ENCODE measurements around the gene SORCS1. TPM values are rescaled to one million over a fixed set of nuclear protein-coding genes. Genes with fewer than 3 reads are reported as not detected.

SORCS1 gene
- total RNA-seq, 1 donor from 2014 or later: 1.1 TPM

DNA sequence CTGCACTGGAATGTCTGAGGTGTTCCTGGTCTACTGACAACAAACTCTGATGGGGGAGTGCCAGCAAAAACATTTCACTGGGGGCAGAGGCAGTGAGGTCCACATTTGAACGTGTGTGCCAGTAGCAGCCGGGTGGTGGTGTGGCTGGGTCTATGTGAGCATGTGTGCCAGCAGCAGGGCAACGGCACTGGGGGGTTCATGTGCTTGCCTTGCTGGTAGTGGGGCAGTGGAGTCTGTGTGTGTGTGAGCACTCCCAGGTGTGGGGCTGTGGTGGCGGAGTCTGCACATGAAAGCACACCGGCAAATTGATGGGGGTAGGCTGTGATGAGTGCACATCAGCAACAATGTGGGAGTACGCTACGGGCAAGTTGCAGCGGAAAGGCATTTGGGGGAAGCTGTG, 49.4 kb upstream of the SORCS1 start:
- Histone ChIP-seq H3K36me3 (ENCODE audit: insufficient read depth, low read length) (no peaks in the 10 kb centered on the region), H2AFZ (ENCODE audit: low read depth, low read length) (no peak overlapping the region), H3K4me3 (ENCODE audit: insufficient read depth, low read depth, low read length) (no peak overlapping the region), H3K27me3 (ENCODE audit: insufficient read depth, low read length) (no peaks in the 10 kb centered on the region), H3K4me2 (ENCODE audit: low read length) (no peak overlapping the region), H3K9me3 (ENCODE audit: insufficient read depth, low read depth, low read length) (no peaks in the 10 kb centered on the region), H3K79me2 (ENCODE audit: insufficient read depth, low read length) (no peaks in the 10 kb centered on the region), H3K9ac (ENCODE audit: low read length) (no peak overlapping the region), H3K27ac (ENCODE audit: low read depth, low read length) (no peak overlapping the region), H3K4me1 (ENCODE audit: insufficient read depth, low read length) (no peaks in the 10 kb centered on the region), H4K20me1 (ENCODE audit: insufficient read depth, low read length) (no peaks in the 10 kb centered on the region)
- Mint-ChIP-seq H3K27ac (ENCODE audit: unreplicated experiment) (no peak overlapping the region), H3K4me3 (ENCODE audit: unreplicated experiment) (no peak overlapping the region), H3K36me3 (ENCODE audit: low read depth, unreplicated experiment) (no peaks in the 10 kb centered on the region), H3K9me3 (ENCODE audit: unreplicated experiment) (no peaks in the 10 kb centered on the region), H3K4me1 (ENCODE audit: low read depth, unreplicated experiment) (no peaks in the 10 kb centered on the region), H3K27me3 (ENCODE audit: low read depth, unreplicated experiment) (no peaks in the 10 kb centered on the region)
- DNase-seq (ENCODE audit: low read depth) (no peak), FAIRE-seq (no peak)
- TF ChIP-seq, protein P1, sequence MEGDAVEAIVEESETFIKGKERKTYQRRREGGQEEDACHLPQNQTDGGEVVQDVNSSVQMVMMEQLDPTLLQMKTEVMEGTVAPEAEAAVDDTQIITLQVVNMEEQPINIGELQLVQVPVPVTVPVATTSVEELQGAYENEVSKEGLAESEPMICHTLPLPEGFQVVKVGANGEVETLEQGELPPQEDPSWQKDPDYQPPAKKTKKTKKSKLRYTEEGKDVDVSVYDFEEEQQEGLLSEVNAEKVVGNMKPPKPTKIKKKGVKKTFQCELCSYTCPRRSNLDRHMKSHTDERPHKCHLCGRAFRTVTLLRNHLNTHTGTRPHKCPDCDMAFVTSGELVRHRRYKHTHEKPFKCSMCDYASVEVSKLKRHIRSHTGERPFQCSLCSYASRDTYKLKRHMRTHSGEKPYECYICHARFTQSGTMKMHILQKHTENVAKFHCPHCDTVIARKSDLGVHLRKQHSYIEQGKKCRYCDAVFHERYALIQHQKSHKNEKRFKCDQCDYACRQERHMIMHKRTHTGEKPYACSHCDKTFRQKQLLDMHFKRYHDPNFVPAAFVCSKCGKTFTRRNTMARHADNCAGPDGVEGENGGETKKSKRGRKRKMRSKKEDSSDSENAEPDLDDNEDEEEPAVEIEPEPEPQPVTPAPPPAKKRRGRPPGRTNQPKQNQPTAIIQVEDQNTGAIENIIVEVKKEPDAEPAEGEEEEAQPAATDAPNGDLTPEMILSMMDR (IDR thresholded peaks at IDR 0.05; ENCODE audit: insufficient read depth, low read depth, low read length): no peak
- TF ChIP-seq EZH2 (IDR thresholded peaks at IDR 0.05; ENCODE audit: insufficient read depth, low read length): no peak

DNA sequence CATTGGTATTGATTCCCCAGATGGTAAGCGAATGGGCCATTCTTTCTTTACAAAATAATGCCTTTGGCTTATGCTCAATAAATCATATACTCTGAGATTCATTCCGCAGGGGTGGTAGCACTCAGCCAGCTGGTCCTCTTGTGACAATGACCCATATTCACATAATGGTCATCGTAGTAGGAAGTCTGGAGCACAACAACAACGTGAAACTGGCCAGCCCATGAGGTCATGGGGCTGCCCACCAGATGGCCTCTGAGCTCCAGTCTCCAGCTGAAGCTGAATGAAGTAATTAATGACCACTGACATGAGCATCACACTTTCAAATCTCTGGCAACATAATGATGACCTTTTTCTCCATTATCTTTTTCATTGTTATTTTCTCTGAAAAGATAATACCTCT, 42.3 kb upstream of the SORCS1 start:
- no peak for FAIRE-seq
- Mint-ChIP-seq H3K4me1 (ENCODE audit: low read depth, unreplicated experiment) (no peaks in the 10 kb centered on the region), H3K9me3 (ENCODE audit: unreplicated experiment) (no peaks in the 10 kb centered on the region), H3K4me3 (ENCODE audit: unreplicated experiment) (no peak overlapping the region), H3K27me3 (ENCODE audit: low read depth, unreplicated experiment) (no peaks in the 10 kb centered on the region), H3K27ac (ENCODE audit: unreplicated experiment) (no peak overlapping the region), H3K36me3 (ENCODE audit: low read depth, unreplicated experiment) (no peaks in the 10 kb centered on the region)
- H3K9ac ChIP-seq (ENCODE audit: low read length): no peak overlapping the region
- peaks cover 4% of the 10 kb centered on the region for H3K9me3 ChIP-seq (ENCODE audit: insufficient read depth, low read depth, low read length)
- H2AFZ ChIP-seq (ENCODE audit: low read depth, low read length): no peak overlapping the region
- H3K27me3 ChIP-seq (ENCODE audit: insufficient read depth, low read length): no peaks in the 10 kb centered on the region
- no peak overlapping the region for H3K4me2 ChIP-seq (ENCODE audit: low read length)
- no peaks in the 10 kb centered on the region for H3K36me3 ChIP-seq (ENCODE audit: insufficient read depth, low read length)
- H3K79me2 ChIP-seq (ENCODE audit: insufficient read depth, low read length): no peaks in the 10 kb centered on the region
- H3K4me1 ChIP-seq (ENCODE audit: insufficient read depth, low read length): no peaks in the 10 kb centered on the region
- no peak for DNase-seq (ENCODE audit: low read depth)
- no peaks in the 10 kb centered on the region for H4K20me1 ChIP-seq (ENCODE audit: insufficient read depth, low read length)
- H3K27ac ChIP-seq (ENCODE audit: low read depth, low read length): no peak overlapping the region
- H3K4me3 ChIP-seq (ENCODE audit: insufficient read depth, low read depth, low read length): no peak overlapping the region
- TF ChIP-seq, protein P1 (IDR thresholded peaks at IDR 0.05; ENCODE audit: insufficient read depth, low read depth, low read length): no peak
- no peak for TF ChIP-seq EZH2 (IDR thresholded peaks at IDR 0.05; ENCODE audit: insufficient read depth, low read length)

DNA sequence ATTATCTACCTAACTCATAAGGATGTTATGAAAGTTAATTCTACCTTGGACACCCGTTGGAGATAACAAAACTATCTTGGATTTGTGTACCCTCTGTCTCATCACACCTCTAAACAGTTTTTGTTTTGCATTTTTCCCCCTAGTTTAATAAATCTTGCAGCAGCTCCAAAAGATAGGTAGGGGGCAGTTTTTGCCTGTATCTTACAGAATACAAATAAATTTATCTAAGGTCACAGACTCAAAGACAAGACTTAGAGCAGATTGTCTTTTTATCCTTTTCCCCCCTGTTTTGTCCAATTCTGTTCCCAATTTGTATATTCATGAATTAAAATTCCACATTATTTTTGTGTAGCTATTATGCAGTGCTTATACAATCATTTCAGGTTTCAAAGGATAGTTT, 5.0 kb upstream of the SORCS1 start:
- Histone ChIP-seq H4K20me1 (ENCODE audit: insufficient read depth, low read length) (no peaks in the 10 kb centered on the region), H3K27me3 (ENCODE audit: insufficient read depth, low read length) (peaks cover 8% of the 10 kb centered on the region), H3K4me2 (ENCODE audit: low read length) (no peak overlapping the region), H2AFZ (ENCODE audit: low read depth, low read length) (no peak overlapping the region), H3K36me3 (ENCODE audit: insufficient read depth, low read length) (no peaks in the 10 kb centered on the region), H3K4me1 (ENCODE audit: insufficient read depth, low read length) (no peaks in the 10 kb centered on the region), H3K27ac (ENCODE audit: low read depth, low read length) (no peak overlapping the region), H3K9ac (ENCODE audit: low read length) (no peak overlapping the region), H3K79me2 (ENCODE audit: insufficient read depth, low read length) (no peaks in the 10 kb centered on the region), H3K4me3 (ENCODE audit: insufficient read depth, low read depth, low read length) (no peak overlapping the region), H3K9me3 (ENCODE audit: insufficient read depth, low read depth, low read length) (no peaks in the 10 kb centered on the region)
- H3K36me3 Mint-ChIP-seq (ENCODE audit: low read depth, unreplicated experiment): no peaks in the 10 kb centered on the region
- no peaks in the 10 kb centered on the region for H3K9me3 Mint-ChIP-seq (ENCODE audit: unreplicated experiment)
- H3K27ac Mint-ChIP-seq (ENCODE audit: unreplicated experiment): no peak overlapping the region
- DNase-seq (ENCODE audit: low read depth): no peak
- no peak for FAIRE-seq
- peaks cover 18% of the 10 kb centered on the region for H3K27me3 Mint-ChIP-seq (ENCODE audit: low read depth, unreplicated experiment)
- H3K4me1 Mint-ChIP-seq (ENCODE audit: low read depth, unreplicated experiment): no peaks in the 10 kb centered on the region
- TF ChIP-seq, protein P1 (IDR thresholded peaks at IDR 0.05; ENCODE audit: insufficient read depth, low read depth, low read length): no peak
- no peak for TF ChIP-seq EZH2 (IDR thresholded peaks at IDR 0.05; ENCODE audit: insufficient read depth, low read length)
- H3K4me3 Mint-ChIP-seq (ENCODE audit: unreplicated experiment): no peak overlapping the region
